ENCODE results near the gene STMP1.

STMP1 gene

GRCh38 chr7:135715055-135715522, 52.8 kb downstream of the STMP1 start:
- Histone ChIP-seq H3K4me1 (ENCODE audit: control insufficient read depth, insufficient read depth, low read length) (peaks cover 9% of the 10 kb centered on the region), H3K4me3 (ENCODE audit: low read depth, low read length) (no peak overlapping the region), H3K9ac (ENCODE audit: low read depth, low read length) (no peak overlapping the region), H3K27me3 (ENCODE audit: control insufficient read depth, insufficient read depth, low read length) (no peaks in the 10 kb centered on the region), H3K36me3 (ENCODE audit: control insufficient read depth, insufficient read depth, low read length) (no peaks in the 10 kb centered on the region), H3K9me3 (ENCODE audit: control insufficient read depth, insufficient read depth, low read length) (no peaks in the 10 kb centered on the region)

GRCh38 chr7:135715673-135716072, 53.4 kb downstream of the STMP1 start:
- Histone ChIP-seq H3K9me3 (ENCODE audit: control insufficient read depth, insufficient read depth, low read length) (no peaks in the 10 kb centered on the region), H3K4me1 (ENCODE audit: control insufficient read depth, insufficient read depth, low read length) (peaks cover 9% of the 10 kb centered on the region), H3K9ac (ENCODE audit: low read depth, low read length) (no peak overlapping the region), H3K27me3 (ENCODE audit: control insufficient read depth, insufficient read depth, low read length) (no peaks in the 10 kb centered on the region), H3K4me3 (ENCODE audit: low read depth, low read length) (no peak overlapping the region), H3K36me3 (ENCODE audit: control insufficient read depth, insufficient read depth, low read length) (no peaks in the 10 kb centered on the region)

DNA sequence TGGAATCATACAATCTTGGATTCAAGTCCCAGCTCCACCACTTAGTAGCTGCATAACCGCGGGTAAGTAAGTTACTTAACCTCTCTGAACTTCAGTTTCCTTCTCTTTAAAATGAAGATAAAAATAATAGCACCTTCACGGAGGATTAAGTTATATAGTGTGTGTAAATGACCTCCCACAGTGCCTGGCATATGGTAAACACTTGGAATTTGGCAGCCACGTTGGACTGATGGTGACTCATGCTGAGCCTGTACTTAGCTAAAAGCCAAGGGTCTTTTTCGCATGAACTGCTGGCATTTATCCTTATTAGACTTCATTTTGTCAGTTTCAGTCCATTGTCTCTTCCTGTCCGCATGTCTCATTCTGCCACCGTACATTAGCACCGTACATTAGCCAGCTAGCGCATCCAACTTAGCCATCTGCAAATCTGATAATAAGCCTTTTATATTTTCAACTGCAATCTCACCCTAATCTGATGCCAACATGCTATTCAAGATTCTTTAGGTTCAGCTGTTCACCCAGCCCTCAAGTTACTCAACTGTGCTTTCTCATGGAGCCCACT, 54.4 kb downstream of the STMP1 start:
- Histone ChIP-seq H3K4me1 (ENCODE audit: control insufficient read depth, insufficient read depth, low read length) (peaks cover 4% of the 10 kb centered on the region), H3K36me3 (ENCODE audit: control insufficient read depth, insufficient read depth, low read length) (peaks cover 2% of the 10 kb centered on the region), H3K27me3 (ENCODE audit: control insufficient read depth, insufficient read depth, low read length) (no peaks in the 10 kb centered on the region)

DNA sequence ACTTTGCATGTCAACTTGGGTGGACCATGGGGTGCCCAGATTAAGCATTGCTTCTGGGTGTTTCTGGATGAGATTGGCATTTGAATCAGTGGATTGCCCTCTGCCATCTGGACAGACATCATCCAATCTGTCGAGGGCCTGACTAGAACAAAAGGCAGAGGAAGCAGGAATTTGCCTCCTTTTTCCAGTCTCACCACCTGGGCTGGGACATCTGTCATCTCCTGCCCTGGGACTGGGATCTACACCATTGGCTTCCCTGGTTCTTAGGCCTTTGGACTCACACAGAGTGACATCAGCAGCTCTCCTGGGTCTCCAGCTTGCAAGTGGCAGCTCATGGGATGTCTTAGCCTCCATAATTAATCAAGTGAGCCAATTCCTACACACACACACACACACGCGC, 55.4 kb downstream of the STMP1 start:
- no peak overlapping the region for H3K4me3 ChIP-seq (ENCODE audit: low read depth, low read length)
- no peaks in the 10 kb centered on the region for H3K9me3 ChIP-seq (ENCODE audit: control insufficient read depth, insufficient read depth, low read length)
- H3K27me3 ChIP-seq (ENCODE audit: control insufficient read depth, insufficient read depth, low read length): no peaks in the 10 kb centered on the region
- no peak overlapping the region for H3K9ac ChIP-seq (ENCODE audit: low read depth, low read length)
- H3K4me1 ChIP-seq (ENCODE audit: control insufficient read depth, insufficient read depth, low read length): peaks cover 4% of the 10 kb centered on the region
- H3K36me3 ChIP-seq (ENCODE audit: control insufficient read depth, insufficient read depth, low read length): peaks cover 2% of the 10 kb centered on the region

More for the DNA sequence above, 54.4 kb downstream of the STMP1 start:
- Histone ChIP-seq H3K4me3 (ENCODE audit: low read depth, low read length) (no peak overlapping the region), H3K9me3 (ENCODE audit: control insufficient read depth, insufficient read depth, low read length) (no peaks in the 10 kb centered on the region), H3K9ac (ENCODE audit: low read depth, low read length) (no peak overlapping the region)

DNA sequence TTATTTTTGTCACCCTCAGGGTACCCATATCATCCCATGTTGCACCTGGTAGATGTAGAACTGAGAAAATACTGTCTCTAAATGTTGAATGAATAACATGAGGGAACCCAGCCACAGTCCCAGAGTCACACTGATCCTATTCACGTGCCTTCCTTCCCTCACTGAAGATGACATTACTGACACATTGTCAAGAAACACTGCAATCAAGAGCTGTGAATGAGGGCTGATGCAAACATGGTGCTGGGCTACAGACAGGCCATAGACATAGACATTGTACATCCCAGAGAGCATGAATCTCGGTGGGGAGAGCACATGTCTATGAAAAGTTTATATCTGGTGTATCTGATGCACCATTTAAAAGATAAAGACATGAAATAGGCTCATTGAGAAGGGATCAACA, 55.9 kb downstream of the STMP1 start:
- peaks cover 4% of the 10 kb centered on the region for H3K4me1 ChIP-seq (ENCODE audit: control insufficient read depth, insufficient read depth, low read length)
- no peak overlapping the region for H3K4me3 ChIP-seq (ENCODE audit: low read depth, low read length)
- no peak overlapping the region for H3K9ac ChIP-seq (ENCODE audit: low read depth, low read length)
- H3K9me3 ChIP-seq (ENCODE audit: control insufficient read depth, insufficient read depth, low read length): no peaks in the 10 kb centered on the region
- no peaks in the 10 kb centered on the region for H3K27me3 ChIP-seq (ENCODE audit: control insufficient read depth, insufficient read depth, low read length)
- peaks cover 2% of the 10 kb centered on the region for H3K36me3 ChIP-seq (ENCODE audit: control insufficient read depth, insufficient read depth, low read length)

- Histone ChIP-seq H3K9ac (ENCODE audit: low read depth, low read length) (no peak overlapping the region), H3K4me3 (ENCODE audit: low read depth, low read length) (no peak overlapping the region), H3K9me3 (ENCODE audit: control insufficient read depth, insufficient read depth, low read length) (no peaks in the 10 kb centered on the region), H3K27me3 (ENCODE audit: control insufficient read depth, insufficient read depth, low read length) (no peaks in the 10 kb centered on the region), H3K36me3 (ENCODE audit: control insufficient read depth, insufficient read depth, low read length) (peaks cover 2% of the 10 kb centered on the region), H3K4me1 (ENCODE audit: control insufficient read depth, insufficient read depth, low read length) (peaks cover 4% of the 10 kb centered on the region)
Measured at GRCh38 chr7:135718794-135719437, 56.6 kb downstream of the STMP1 start.

GRCh38 chr7:135719688-135720087, 57.4 kb downstream of the STMP1 start:
- Histone ChIP-seq H3K27me3 (ENCODE audit: control insufficient read depth, insufficient read depth, low read length) (no peaks in the 10 kb centered on the region), H3K36me3 (ENCODE audit: control insufficient read depth, insufficient read depth, low read length) (peaks cover 2% of the 10 kb centered on the region), H3K9me3 (ENCODE audit: control insufficient read depth, insufficient read depth, low read length) (no peaks in the 10 kb centered on the region), H3K4me3 (ENCODE audit: low read depth, low read length) (no peak overlapping the region), H3K9ac (ENCODE audit: low read depth, low read length) (no peak overlapping the region), H3K4me1 (ENCODE audit: control insufficient read depth, insufficient read depth, low read length) (no peaks in the 10 kb centered on the region)

DNA sequence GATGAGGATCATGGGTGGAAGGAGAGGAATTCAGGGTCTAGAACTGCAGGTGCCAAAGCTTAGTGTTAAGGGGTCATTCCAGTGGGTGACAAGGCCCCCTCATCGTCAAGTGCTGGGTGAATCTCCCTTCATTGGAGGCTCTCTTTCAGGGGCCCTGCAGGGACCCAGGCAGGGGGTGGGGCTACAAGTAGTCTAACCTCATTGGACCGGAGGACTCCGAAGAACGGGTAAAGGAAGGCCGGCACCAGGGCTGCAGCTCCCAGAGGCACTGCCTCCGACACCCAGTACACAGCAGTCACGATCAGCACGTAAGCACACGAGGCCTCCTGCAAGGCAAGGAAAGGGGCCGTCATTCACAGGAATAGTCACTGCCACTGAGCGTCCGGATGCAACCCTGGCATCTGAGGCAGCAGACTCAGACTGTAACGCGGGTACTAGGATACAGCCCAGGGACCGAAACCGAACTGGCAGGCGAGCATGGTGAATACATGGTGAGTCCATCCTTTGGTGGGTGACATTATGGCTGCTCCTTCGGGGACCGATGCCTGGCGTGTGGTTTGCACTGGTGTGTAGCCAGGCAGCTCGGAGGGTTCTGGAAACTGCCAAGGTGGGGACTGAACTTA, 59.0 kb downstream of the STMP1 start:
- no peaks in the 10 kb centered on the region for H3K27me3 ChIP-seq (ENCODE audit: control insufficient read depth, insufficient read depth, low read length)
- H3K9ac ChIP-seq (ENCODE audit: low read depth, low read length): no peak overlapping the region
- no peaks in the 10 kb centered on the region for H3K9me3 ChIP-seq (ENCODE audit: control insufficient read depth, insufficient read depth, low read length)
- H3K36me3 ChIP-seq (ENCODE audit: control insufficient read depth, insufficient read depth, low read length): peaks cover 2% of the 10 kb centered on the region
- no peak overlapping the region for H3K4me3 ChIP-seq (ENCODE audit: low read depth, low read length)
- peaks cover 1% of the 10 kb centered on the region for H3K4me1 ChIP-seq (ENCODE audit: control insufficient read depth, insufficient read depth, low read length)

- no peak overlapping the region for H3K9ac ChIP-seq (ENCODE audit: low read depth, low read length)
- no peaks in the 10 kb centered on the region for H3K27me3 ChIP-seq (ENCODE audit: control insufficient read depth, insufficient read depth, low read length)
- peaks cover 7% of the 10 kb centered on the region for H3K4me1 ChIP-seq (ENCODE audit: control insufficient read depth, insufficient read depth, low read length)
- no peaks in the 10 kb centered on the region for H3K9me3 ChIP-seq (ENCODE audit: control insufficient read depth, insufficient read depth, low read length)
- peaks cover 2% of the 10 kb centered on the region for H3K36me3 ChIP-seq (ENCODE audit: control insufficient read depth, insufficient read depth, low read length)
- H3K4me3 ChIP-seq (ENCODE audit: low read depth, low read length): no peak overlapping the region
Measured at GRCh38 chr7:135723411-135723810, 61.1 kb downstream of the STMP1 start.
